ENCODE results near the gene CLASP2. TPM values are rescaled to one million over a fixed set of nuclear protein-coding genes. Genes with fewer than 3 reads are reported as not detected.

The CLASP2 gene
- total RNA-seq, 1 donor from 2014 or later: 52.8 TPM

DNA sequence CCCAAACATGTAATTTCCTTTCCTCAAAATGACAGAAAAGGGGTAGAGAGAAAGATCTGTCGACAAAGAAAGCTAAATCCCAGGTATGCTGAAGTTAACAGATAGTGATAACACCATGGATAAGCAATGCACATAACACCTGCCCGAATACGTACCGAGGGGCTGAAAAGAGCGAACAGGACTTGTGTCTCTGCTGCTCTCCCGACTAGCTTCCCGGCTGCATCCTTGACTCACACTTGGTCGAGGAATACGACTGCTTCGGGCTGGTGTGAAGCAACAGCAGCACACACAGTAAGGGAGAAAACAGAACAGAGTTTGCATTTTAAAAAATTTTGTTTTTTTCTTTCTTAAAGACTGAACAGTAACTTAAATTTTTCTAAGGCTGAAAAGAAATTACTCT, 136.4 kb downstream of the CLASP2 start:
- no peak overlapping the region for H3K4me3 Mint-ChIP-seq (ENCODE audit: unreplicated experiment)
- H3K9me3 Mint-ChIP-seq (ENCODE audit: low read depth): no peaks in the 10 kb centered on the region
- no peaks in the 10 kb centered on the region for H3K27me3 Mint-ChIP-seq (ENCODE audit: low read depth)
- TF ChIP-seq, protein P1, sequence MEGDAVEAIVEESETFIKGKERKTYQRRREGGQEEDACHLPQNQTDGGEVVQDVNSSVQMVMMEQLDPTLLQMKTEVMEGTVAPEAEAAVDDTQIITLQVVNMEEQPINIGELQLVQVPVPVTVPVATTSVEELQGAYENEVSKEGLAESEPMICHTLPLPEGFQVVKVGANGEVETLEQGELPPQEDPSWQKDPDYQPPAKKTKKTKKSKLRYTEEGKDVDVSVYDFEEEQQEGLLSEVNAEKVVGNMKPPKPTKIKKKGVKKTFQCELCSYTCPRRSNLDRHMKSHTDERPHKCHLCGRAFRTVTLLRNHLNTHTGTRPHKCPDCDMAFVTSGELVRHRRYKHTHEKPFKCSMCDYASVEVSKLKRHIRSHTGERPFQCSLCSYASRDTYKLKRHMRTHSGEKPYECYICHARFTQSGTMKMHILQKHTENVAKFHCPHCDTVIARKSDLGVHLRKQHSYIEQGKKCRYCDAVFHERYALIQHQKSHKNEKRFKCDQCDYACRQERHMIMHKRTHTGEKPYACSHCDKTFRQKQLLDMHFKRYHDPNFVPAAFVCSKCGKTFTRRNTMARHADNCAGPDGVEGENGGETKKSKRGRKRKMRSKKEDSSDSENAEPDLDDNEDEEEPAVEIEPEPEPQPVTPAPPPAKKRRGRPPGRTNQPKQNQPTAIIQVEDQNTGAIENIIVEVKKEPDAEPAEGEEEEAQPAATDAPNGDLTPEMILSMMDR (IDR thresholded peaks at IDR 0.05): no peak
- DNase-seq (ENCODE audit: low spot score): no peak
- H3K27ac Mint-ChIP-seq (ENCODE audit: unreplicated experiment): no peak overlapping the region
- peaks cover 7% of the 10 kb centered on the region for H3K36me3 Mint-ChIP-seq (ENCODE audit: low read depth)
- H3K4me1 Mint-ChIP-seq (ENCODE audit: low read depth): peaks cover 6% of the 10 kb centered on the region

DNA sequence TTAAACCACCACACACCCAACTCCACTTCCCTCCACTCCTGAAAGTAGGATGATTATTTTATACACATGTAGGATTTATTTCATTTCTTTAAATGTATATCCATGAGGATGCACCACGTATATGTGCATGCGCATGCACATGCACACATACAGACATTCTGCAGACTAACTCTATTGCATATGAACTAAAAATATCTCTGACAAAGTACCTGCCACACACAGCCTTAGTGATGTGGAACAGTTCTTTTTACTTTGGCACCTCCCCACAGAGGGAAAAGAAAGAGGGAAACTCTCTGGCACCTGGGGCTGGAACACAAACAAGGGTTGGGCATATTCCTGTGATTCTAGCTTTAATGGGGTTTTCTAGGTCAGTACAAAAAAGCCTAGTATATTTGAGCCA, 138.2 kb downstream of the CLASP2 start:
- DNase-seq (ENCODE audit: low spot score): no peak
- Mint-ChIP-seq H3K27me3 (ENCODE audit: low read depth) (no peaks in the 10 kb centered on the region), H3K4me1 (ENCODE audit: low read depth) (peaks cover 6% of the 10 kb centered on the region), H3K27ac (ENCODE audit: unreplicated experiment) (no peak overlapping the region), H3K36me3 (ENCODE audit: low read depth) (peaks cover 12% of the 10 kb centered on the region), H3K4me3 (ENCODE audit: unreplicated experiment) (no peak overlapping the region), H3K9me3 (ENCODE audit: low read depth) (no peaks in the 10 kb centered on the region)
- TF ChIP-seq, protein P1 (IDR thresholded peaks at IDR 0.05): no peak

DNA sequence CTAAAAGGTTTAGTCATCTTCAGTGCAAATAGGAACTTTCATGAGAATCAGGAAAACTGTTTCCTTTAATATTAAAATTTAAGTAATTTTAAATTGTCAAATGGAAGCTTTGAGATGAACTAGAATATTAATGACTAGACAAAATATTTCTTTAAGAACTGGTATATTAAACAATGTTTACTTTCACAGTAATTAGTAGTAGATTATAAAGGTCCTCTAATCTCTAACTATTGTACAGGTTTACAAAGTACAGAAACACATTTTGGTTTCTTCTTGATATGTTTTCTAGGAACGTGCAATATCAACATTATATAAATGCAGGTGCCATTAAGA, 138.9 kb downstream of the CLASP2 start:
- no peak overlapping the region for H3K27ac Mint-ChIP-seq (ENCODE audit: unreplicated experiment)
- no peak for DNase-seq (ENCODE audit: low spot score)
- peaks cover 6% of the 10 kb centered on the region for H3K4me1 Mint-ChIP-seq (ENCODE audit: low read depth)
- peaks cover 12% of the 10 kb centered on the region for H3K36me3 Mint-ChIP-seq (ENCODE audit: low read depth)
- H3K9me3 Mint-ChIP-seq (ENCODE audit: low read depth): no peaks in the 10 kb centered on the region
- H3K27me3 Mint-ChIP-seq (ENCODE audit: low read depth): no peaks in the 10 kb centered on the region
- TF ChIP-seq, protein P1 (IDR thresholded peaks at IDR 0.05): no peak
- H3K4me3 Mint-ChIP-seq (ENCODE audit: unreplicated experiment): no peak overlapping the region

DNA sequence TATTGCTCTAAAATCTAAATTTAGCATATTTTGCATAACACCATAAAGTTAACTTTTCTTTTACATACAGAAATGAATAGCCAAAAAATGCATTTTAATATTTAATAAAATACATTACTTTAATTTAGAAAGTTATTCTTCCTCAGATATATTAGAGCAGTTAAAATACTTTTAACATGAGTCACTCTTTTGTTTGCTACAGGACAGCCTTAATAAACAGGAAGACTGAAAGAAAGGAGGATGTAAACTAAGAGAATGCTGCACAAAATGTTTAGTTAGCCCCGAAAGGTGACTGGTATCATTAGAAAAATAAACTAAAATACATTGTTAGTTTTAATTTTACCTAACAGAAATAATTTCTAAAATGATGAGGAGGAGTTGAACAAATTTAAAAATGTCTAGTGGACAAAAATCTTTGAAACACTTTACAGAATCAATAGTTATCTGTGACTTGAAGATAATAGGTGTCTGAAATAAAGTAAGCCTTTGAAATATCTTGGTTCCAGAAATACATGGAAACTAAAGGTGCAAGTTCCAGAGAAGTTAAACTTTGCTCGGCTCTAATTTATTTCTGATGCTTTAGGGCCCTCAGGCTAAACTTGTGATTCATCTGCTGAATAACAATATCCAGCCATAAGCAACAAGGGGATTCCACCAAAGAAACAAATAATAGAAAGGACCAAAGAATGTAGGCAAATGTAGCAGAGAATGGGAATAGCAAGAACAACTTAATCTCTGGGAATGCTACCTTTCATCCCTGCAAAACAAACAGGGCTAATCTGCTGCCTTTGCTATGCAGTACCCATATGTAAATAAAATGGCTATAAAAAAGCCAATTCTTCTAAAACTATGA, 139.5 kb downstream of the CLASP2 start:
- H3K36me3 Mint-ChIP-seq (ENCODE audit: low read depth): peaks cover 12% of the 10 kb centered on the region
- H3K27ac Mint-ChIP-seq (ENCODE audit: unreplicated experiment): no peak overlapping the region
- H3K4me1 Mint-ChIP-seq (ENCODE audit: low read depth): peaks cover 6% of the 10 kb centered on the region
- no peaks in the 10 kb centered on the region for H3K9me3 Mint-ChIP-seq (ENCODE audit: low read depth)
- DNase-seq (ENCODE audit: low spot score): no peak
- no peaks in the 10 kb centered on the region for H3K27me3 Mint-ChIP-seq (ENCODE audit: low read depth)
- H3K4me3 Mint-ChIP-seq (ENCODE audit: unreplicated experiment): no peak overlapping the region
- TF ChIP-seq, protein P1 (IDR thresholded peaks at IDR 0.05): no peak

DNA sequence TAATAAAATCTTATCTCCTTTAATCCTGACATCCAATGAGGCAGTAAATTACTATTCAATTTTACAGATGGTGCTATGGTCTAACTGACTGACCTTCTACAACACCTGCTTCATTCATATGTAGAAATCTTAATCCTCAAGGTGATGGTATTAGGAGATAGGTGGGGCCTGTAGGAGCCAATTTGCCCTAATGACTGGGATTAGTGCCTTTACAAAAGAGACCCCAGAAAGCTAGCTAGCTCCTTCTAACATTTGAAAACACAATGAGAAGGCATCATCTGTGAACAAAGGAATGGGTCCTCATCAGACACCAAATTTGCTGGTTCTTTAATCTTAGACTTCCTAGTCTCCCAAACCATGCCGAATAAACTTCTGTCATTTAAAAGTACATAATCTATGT, 140.5 kb downstream of the CLASP2 start:
- TF ChIP-seq, protein P1 (IDR thresholded peaks at IDR 0.05): no peak
- no peak overlapping the region for H3K27ac Mint-ChIP-seq (ENCODE audit: unreplicated experiment)
- H3K27me3 Mint-ChIP-seq (ENCODE audit: low read depth): no peaks in the 10 kb centered on the region
- peaks cover 6% of the 10 kb centered on the region for H3K4me1 Mint-ChIP-seq (ENCODE audit: low read depth)
- H3K36me3 Mint-ChIP-seq (ENCODE audit: low read depth): peaks cover 10% of the 10 kb centered on the region
- H3K9me3 Mint-ChIP-seq (ENCODE audit: low read depth): no peaks in the 10 kb centered on the region
- no peak for DNase-seq (ENCODE audit: low spot score)
- no peak overlapping the region for H3K4me3 Mint-ChIP-seq (ENCODE audit: unreplicated experiment)
